Measurements from ENCODE around the gene JPH3. TPM values are rescaled to one million over a fixed set of nuclear protein-coding genes. Genes with fewer than 3 reads are reported as not detected.

JPH3 gene
- total and polyA plus RNA-seq, 2 experiments from 2014 or later: 8.0 to 39.3 TPM

GRCh38 chr16:87579691-87580090 lies 22.6 kb upstream of the JPH3 start:
- TF ChIP-seq CTCF (IDR thresholded peaks at IDR 0.05; ENCODE audit: low read depth, low read length): no peak
- no peaks in the 10 kb centered on the region for H3K4me1 ChIP-seq (ENCODE audit: low read depth)
- H3K27me3 ChIP-seq: no peaks in the 10 kb centered on the region
- no peaks in the 10 kb centered on the region for H3K9me3 ChIP-seq (ENCODE audit: low read depth)
- no peak for DNase-seq (ENCODE audit: low read depth in 1 of 2, low spot score in 1 of 2)
- no peak overlapping the region for H3K27ac ChIP-seq
- H3K36me3 ChIP-seq: no peaks in the 10 kb centered on the region
- H3K4me3 ChIP-seq: no peak overlapping the region

GRCh38 chr16:87580855-87581261 lies 21.4 kb upstream of the JPH3 start:
- DNase-seq (ENCODE audit: low read depth in 1 of 2, low spot score in 1 of 2): peak in 1 of 2 donors; percentile 78
- H3K27me3 ChIP-seq: no peaks in the 10 kb centered on the region
- H3K4me3 ChIP-seq: no peak overlapping the region
- H3K4me1 ChIP-seq (ENCODE audit: low read depth): no peaks in the 10 kb centered on the region
- H3K9me3 ChIP-seq (ENCODE audit: low read depth): no peaks in the 10 kb centered on the region
- H3K27ac ChIP-seq: no peak overlapping the region
- H3K36me3 ChIP-seq: no peaks in the 10 kb centered on the region
- peak; percentile 14 for TF ChIP-seq CTCF (IDR thresholded peaks at IDR 0.05; ENCODE audit: low read depth, low read length)

- Histone ChIP-seq H3K27me3 (no peaks in the 10 kb centered on the region), H3K4me3 (no peak overlapping the region), H3K9me3 (ENCODE audit: low read depth) (no peaks in the 10 kb centered on the region), H3K36me3 (no peaks in the 10 kb centered on the region), H3K27ac (no peak overlapping the region), H3K4me1 (ENCODE audit: low read depth) (no peaks in the 10 kb centered on the region)
- no peak for TF ChIP-seq CTCF (IDR thresholded peaks at IDR 0.05; ENCODE audit: low read depth, low read length)
- DNase-seq (ENCODE audit: low read depth in 1 of 2, low spot score in 1 of 2): peak in 1 of 2 donors; percentile 98
These were observed 20.5 kb upstream of the JPH3 start for GRCh38 chr16:87581857-87582215.

GRCh38 chr16:87582216-87582965 lies 19.9 kb upstream of the JPH3 start:
- Histone ChIP-seq H3K27me3 (no peaks in the 10 kb centered on the region), H3K9me3 (ENCODE audit: low read depth) (no peaks in the 10 kb centered on the region), H3K4me1 (ENCODE audit: low read depth) (no peaks in the 10 kb centered on the region), H3K27ac (no peak overlapping the region), H3K36me3 (no peaks in the 10 kb centered on the region), H3K4me3 (no peak overlapping the region)
- no peak for TF ChIP-seq CTCF (IDR thresholded peaks at IDR 0.05; ENCODE audit: low read depth, low read length)
- DNase-seq (ENCODE audit: low read depth in 1 of 2, low spot score in 1 of 2): peak in 1 of 2 donors; percentile 91

GRCh38 chr16:87582966-87583325 lies 19.4 kb upstream of the JPH3 start:
- no peaks in the 10 kb centered on the region for H3K27me3 ChIP-seq

More at GRCh38 chr16:87582966-87583325, 19.4 kb upstream of the JPH3 start:
- Histone ChIP-seq H3K27ac (no peak overlapping the region), H3K9me3 (ENCODE audit: low read depth) (no peaks in the 10 kb centered on the region), H3K4me3 (no peak overlapping the region), H3K36me3 (no peaks in the 10 kb centered on the region), H3K4me1 (ENCODE audit: low read depth) (no peaks in the 10 kb centered on the region)
- DNase-seq (ENCODE audit: low read depth in 1 of 2, low spot score in 1 of 2): no peak
- TF ChIP-seq CTCF (IDR thresholded peaks at IDR 0.05; ENCODE audit: low read depth, low read length): no peak
